Measurements from ENCODE around the gene NRF1.

GRCh38 chr7:129782818-129783583 lies 171.5 kb downstream of the NRF1 start:
- no peak for TF ChIP-seq CTCF (IDR thresholded peaks at IDR 0.05)
- no peak for TF ChIP-seq POLR2A (IDR thresholded peaks at IDR 0.05)
- no peak for TF ChIP-seq EP300 (IDR thresholded peaks at IDR 0.05)

Measured in tibial nerve (tissue), 4 donors.